Subcutaneous adipose tissue (tissue), 4 donors: ENCODE results near the gene GZMB. TPM values are rescaled to one million over a fixed set of nuclear protein-coding genes. Genes with fewer than 3 reads are reported as not detected.

Source experiments
- total RNA-seq, 4 donors: library from RNA; depleted of rRNA; stranded (reverse); fragments of >200 nt; gene quantifications; one replicate each; pipeline ENCODE4 v1.1.0, GENCODE V29; 2016
- TF ChIP-seq, protein P1 (sequence below): fragments of 450-650 bp; IDR thresholded peaks from one replicate; pipeline ENCODE4 v1.5.1; 2016; ENCODE audit warnings: low read depth, mild to moderate bottlenecking, control low read depth, antibody characterized with exemption, moderate library complexity

Gene GZMB
- total RNA-seq, 4 donors from 2014 or later, result 0.66 to 2.8 (median 2.0) TPM

- TF ChIP-seq, protein P1, sequence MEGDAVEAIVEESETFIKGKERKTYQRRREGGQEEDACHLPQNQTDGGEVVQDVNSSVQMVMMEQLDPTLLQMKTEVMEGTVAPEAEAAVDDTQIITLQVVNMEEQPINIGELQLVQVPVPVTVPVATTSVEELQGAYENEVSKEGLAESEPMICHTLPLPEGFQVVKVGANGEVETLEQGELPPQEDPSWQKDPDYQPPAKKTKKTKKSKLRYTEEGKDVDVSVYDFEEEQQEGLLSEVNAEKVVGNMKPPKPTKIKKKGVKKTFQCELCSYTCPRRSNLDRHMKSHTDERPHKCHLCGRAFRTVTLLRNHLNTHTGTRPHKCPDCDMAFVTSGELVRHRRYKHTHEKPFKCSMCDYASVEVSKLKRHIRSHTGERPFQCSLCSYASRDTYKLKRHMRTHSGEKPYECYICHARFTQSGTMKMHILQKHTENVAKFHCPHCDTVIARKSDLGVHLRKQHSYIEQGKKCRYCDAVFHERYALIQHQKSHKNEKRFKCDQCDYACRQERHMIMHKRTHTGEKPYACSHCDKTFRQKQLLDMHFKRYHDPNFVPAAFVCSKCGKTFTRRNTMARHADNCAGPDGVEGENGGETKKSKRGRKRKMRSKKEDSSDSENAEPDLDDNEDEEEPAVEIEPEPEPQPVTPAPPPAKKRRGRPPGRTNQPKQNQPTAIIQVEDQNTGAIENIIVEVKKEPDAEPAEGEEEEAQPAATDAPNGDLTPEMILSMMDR, result no peak
Measured at GRCh38 chr14:24659916-24660570, 26.1 kb upstream of the GZMB start.

DNA sequence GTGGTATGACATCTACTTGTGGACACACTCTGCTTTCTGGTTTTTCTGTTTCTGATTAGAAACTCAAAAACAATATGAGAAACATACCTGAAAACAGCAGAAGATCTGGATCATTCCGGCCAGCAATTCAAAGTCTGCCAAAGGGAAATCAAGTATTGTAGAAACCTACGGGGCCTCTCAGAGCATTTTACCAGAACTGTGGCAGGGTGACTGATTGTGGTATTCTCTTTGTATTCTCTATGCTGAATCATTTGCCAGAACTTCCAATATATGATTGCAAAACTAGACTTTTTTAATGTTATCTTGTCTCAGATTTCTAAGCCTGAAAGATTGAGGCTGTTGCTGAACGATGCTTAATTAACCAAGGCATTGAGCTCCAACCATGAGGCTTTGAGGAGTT lies 5.9 kb upstream of the GZMB start:
- TF ChIP-seq, protein P1, result no peak

DNA sequence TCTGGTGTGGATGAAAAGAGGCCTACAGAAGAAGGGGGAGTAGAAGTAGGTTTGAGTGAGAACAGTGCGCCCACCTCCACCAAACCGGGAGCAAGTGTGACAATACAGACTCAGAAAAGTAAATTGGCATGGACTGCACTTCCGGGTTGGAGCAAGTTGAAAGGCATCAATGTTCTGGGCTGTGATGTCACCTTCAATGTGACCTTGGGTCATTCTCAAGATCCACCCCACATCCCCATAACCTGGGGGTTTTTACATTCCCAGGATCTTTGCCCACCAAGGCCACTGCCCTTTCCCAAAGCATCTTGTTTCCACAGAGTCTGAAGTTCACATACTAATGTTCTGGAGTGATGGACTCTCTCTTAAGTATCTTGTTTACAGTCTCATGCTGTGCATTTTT lies 5.3 kb upstream of the GZMB start:
- TF ChIP-seq, protein P1, result no peak

DNA sequence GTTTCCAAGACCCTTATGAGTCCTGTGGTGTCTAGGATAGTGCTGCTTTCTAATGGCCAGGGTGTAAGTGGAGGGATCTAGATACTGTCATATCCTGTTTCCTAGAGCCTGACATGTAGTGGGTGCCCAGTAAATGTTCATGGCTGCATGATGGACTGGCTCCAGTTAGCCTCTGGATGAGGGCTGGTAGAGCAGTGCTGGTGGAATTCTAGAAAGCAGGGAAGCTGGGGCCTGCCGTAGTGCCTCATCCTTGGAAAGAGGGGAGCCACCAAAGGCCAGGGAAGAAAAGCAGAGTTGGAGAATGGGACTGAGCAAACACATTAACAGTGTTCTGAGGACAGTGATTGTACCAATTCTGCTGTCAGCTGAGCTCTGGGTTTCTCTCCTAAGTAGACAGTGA lies 637 bp downstream of the GZMB start:
- TF ChIP-seq, protein P1, result no peak

DNA sequence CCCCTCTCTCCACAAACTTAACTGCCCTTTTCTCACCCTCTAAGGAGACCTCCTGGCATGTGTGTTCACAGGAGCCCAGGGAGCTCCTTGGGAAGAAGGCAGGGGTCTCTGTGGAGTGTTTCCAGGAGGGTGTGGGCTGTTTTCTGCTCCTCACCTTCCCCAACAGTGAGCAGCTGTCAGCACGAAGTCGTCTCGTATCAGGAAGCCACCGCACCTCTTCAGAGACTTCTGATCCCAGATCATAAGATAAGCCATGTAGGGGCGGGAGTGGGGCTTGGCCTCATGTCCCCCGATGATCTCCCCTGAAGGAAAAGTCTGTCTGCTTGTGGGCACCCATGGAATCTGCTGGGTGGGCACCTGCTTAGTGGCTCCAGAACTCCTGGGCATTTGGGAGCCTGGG lies 1.2 kb downstream of the GZMB start:
- TF ChIP-seq, protein P1, result no peak

GRCh38 chr14:24632336-24632735 lies 1.7 kb downstream of the GZMB start:
- TF ChIP-seq, protein P1, result no peak

DNA sequence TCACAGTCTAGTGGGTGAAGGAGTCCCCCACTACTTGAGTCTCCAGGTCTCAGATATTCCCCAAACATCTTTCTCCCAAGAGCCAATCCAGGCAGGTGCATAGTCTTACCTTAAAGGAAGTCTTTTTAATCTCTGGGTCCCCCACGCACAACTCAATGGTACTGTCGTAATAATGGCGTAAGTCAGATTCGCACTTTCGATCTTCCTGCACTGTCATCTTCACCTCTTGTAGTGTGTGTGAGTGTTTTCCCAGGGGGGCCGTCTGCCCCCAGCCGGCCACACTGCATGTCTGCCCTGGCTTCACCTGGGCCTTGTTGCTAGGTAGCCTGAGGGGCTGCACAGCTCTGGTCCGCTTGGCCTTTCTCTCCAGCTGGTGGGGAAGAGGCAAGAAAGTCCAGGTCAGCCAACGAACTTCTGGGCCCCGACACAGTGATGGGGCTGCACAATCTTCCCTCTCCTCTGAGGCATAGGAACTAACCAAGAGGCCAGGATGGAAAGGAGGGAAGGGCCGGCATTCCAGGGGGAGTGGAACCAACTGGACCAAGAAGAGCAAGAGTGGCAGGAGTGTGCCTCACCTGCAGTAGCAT lies 2.1 kb downstream of the GZMB start:
- TF ChIP-seq, protein P1, result no peak
